HG03565 (cell line): ENCODE measurements around the gene ORMDL3.
"Not testable (repeated sequence)": the region's sequence is repeated elsewhere in the genome, so short reads cannot be mapped to it uniquely, and the experiment has no call there.

Source experiments
- ATAC-seq: cut with Tn5 transposase; IDR thresholded peaks from one replicate; pipeline ENCODE4 v1.9.1; 2021; ENCODE audit warnings: mild to moderate bottlenecking, moderate library complexity; ENCODE audit not compliant: unreplicated experiment

Gene ORMDL3

GRCh38 chr17:39925282-39926134, 1.9 kb downstream of the ORMDL3 start:
- ATAC-seq, result no peak

- ATAC-seq, result no peak
Measured at GRCh38 chr17:39924691-39925055, 2.7 kb downstream of the ORMDL3 start.

GRCh38 chr17:39923836-39924690, 3.3 kb downstream of the ORMDL3 start:
- no peak for ATAC-seq

- ATAC-seq, result no peak
Measured at GRCh38 chr17:39923230-39923629, 4.2 kb downstream of the ORMDL3 start.

- no peak for ATAC-seq
Measured at GRCh38 chr17:39922006-39922405, 5.4 kb downstream of the ORMDL3 start.

GRCh38 chr17:39921323-39921722, 6.1 kb downstream of the ORMDL3 start:
- ATAC-seq, result no peak

- no peak for ATAC-seq
Measured at GRCh38 chr17:39920218-39921210, 6.9 kb downstream of the ORMDL3 start.

- no peak for ATAC-seq
Measured at GRCh38 chr17:39919087-39919683, 8.2 kb downstream of the ORMDL3 start.

- ATAC-seq, result no peak
Measured at GRCh38 chr17:39916918-39917317, 10.5 kb downstream of the ORMDL3 start.

- no peak for ATAC-seq
Measured at GRCh38 chr17:39915559-39915958, 11.8 kb downstream of the ORMDL3 start.

GRCh38 chr17:39913989-39914388, 13.4 kb downstream of the ORMDL3 start:
- no peak for ATAC-seq

- ATAC-seq, result no peak
Measured at GRCh38 chr17:39908789-39909352, 18.5 kb downstream of the ORMDL3 start.

GRCh38 chr17:39904990-39905288, 22.5 kb downstream of the ORMDL3 start:
- no peak for ATAC-seq

GRCh38 chr17:39903158-39903884, 24.1 kb downstream of the ORMDL3 start:
- no peak for ATAC-seq

- ATAC-seq, result not testable (repeated sequence)
Measured at GRCh38 chr17:39902027-39902426, 25.4 kb downstream of the ORMDL3 start.

GRCh38 chr17:39899215-39899614, 28.2 kb downstream of the ORMDL3 start:
- no peak for ATAC-seq

- no peak for ATAC-seq
Measured at GRCh38 chr17:39898088-39898487, 29.3 kb downstream of the ORMDL3 start.

- no peak for ATAC-seq
Measured at GRCh38 chr17:39894681-39895376, 32.6 kb downstream of the ORMDL3 start.

- ATAC-seq, result no peak
Measured at GRCh38 chr17:39889200-39889599, 38.2 kb downstream of the ORMDL3 start.
